ENCODE data around the gene BCAS3.

- TF ChIP-seq CSRNP3 (CRISPR knock-in tag; IDR thresholded peaks at IDR 0.05) = no peak
- TF ChIP-seq ZFP30 (CRISPR knock-in tag; IDR thresholded peaks at IDR 0.05) = no peak
- TF ChIP-seq ESRRG (CRISPR knock-in tag; IDR thresholded peaks at IDR 0.05) = no peak
- TF ChIP-seq ZFP3 (CRISPR knock-in tag; IDR thresholded peaks at IDR 0.05) = no peak
- TF ChIP-seq RARB (CRISPR knock-in tag; IDR thresholded peaks at IDR 0.05) = no peak
- no peak for TF ChIP-seq PATZ1 (CRISPR knock-in tag; IDR thresholded peaks at IDR 0.05; ENCODE audit: borderline replicate concordance)
- 0 out of 2 replicates have a peak, but pooled peaks have one; percentile 48 for TF ChIP-seq TSHZ2 (CRISPR knock-in tag; IDR thresholded peaks at IDR 0.05)
- TF ChIP-seq CREB5 (CRISPR knock-in tag; IDR thresholded peaks at IDR 0.05; ENCODE audit: low read depth) = no peak
- TF ChIP-seq TCF4 (CRISPR knock-in tag; IDR thresholded peaks at IDR 0.05; ENCODE audit: borderline replicate concordance) = no peak
- TF ChIP-seq OSR1 (CRISPR knock-in tag; IDR thresholded peaks at IDR 0.05) = no peak
These were observed 154.5 kb downstream of the BCAS3 start for GRCh38 chr17:60832151-60832585.
